ENCODE measurements around the gene GIMAP4.

GRCh38 chr7:150569245-150569955 lies 2.2 kb downstream of the GIMAP4 start:
- TF ChIP-seq CTCF (conservative IDR thresholded peaks at IDR 0.05) (no peak), EZH2 (IDR thresholded peaks at IDR 0.05; ENCODE audit: low read depth) (no peak)
